Lower leg skin (tissue), 4 donors: ENCODE data around the gene DND1. TPM values are rescaled to one million over a fixed set of nuclear protein-coding genes. Genes with fewer than 3 reads are reported as not detected.
"Not testable (repeated sequence)": the region's sequence is repeated elsewhere in the genome, so short reads cannot be mapped to it uniquely, and the experiment has no call there.

ENCODE experiments used
- DNase-seq, 2 donors: peaks; one replicate each; pipeline ENCODE4 v3.0.0-alpha.2; 2019; ENCODE audit warnings: low spot score in 2 of 2
- H3K4me3 ChIP-seq: fragments of 200-600 bp; sonication (generic); 2 replicates; pipeline ENCODE4 v1.5.1; 2017; ENCODE audit warnings: mild to moderate bottlenecking, low read depth; ENCODE audit not compliant: poor library complexity, severe bottlenecking
- POLR2A ChIP-seq, 2 donors: fragments of 450-650 bp; IDR thresholded peaks; one replicate each; pipeline ENCODE4 v1.6.1; 2016 to 2017; ENCODE audit warnings: antibody characterized with exemption in 2 of 2, mild to moderate bottlenecking in 1 of 2, moderate library complexity in 1 of 2
- WGBS, 2 donors: methylation state at CpG; one replicate each; pipeline ENCODE4 v1.1.5; 2018; 5-methylcytosine and 5-hydroxymethylcytosine counted together
- intact Hi-C: fragments of 100-400 bp; cut with DNase I; formaldehyde crosslinking; loops from one replicate; pipeline ENCODE4 v1.15.0; 2023; ENCODE audit warnings: low total_unique reads
- total RNA-seq, 4 donors: library from RNA; depleted of rRNA; stranded (reverse); fragments of >200 nt; gene quantifications; one replicate each; pipeline ENCODE4 v1.1.0, GENCODE V29; 2016
- TF ChIP-seq, protein P1 (sequence below), 3 donors: fragments of 450-650 bp; IDR thresholded peaks; one replicate each; pipeline ENCODE4 v1.5.1; 2016; ENCODE audit warnings: antibody characterized with exemption in 3 of 3, mild to moderate bottlenecking in 3 of 3, moderate library complexity in 2 of 3

DND1 gene
- total RNA-seq = under 1 TPM; 0.49 to 0.94 (median 0.69) TPM

- no peak for DNase-seq
- TF ChIP-seq, protein P1, sequence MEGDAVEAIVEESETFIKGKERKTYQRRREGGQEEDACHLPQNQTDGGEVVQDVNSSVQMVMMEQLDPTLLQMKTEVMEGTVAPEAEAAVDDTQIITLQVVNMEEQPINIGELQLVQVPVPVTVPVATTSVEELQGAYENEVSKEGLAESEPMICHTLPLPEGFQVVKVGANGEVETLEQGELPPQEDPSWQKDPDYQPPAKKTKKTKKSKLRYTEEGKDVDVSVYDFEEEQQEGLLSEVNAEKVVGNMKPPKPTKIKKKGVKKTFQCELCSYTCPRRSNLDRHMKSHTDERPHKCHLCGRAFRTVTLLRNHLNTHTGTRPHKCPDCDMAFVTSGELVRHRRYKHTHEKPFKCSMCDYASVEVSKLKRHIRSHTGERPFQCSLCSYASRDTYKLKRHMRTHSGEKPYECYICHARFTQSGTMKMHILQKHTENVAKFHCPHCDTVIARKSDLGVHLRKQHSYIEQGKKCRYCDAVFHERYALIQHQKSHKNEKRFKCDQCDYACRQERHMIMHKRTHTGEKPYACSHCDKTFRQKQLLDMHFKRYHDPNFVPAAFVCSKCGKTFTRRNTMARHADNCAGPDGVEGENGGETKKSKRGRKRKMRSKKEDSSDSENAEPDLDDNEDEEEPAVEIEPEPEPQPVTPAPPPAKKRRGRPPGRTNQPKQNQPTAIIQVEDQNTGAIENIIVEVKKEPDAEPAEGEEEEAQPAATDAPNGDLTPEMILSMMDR (IDR thresholded peaks at IDR 0.05) = no peak
- no peak for TF ChIP-seq POLR2A (IDR thresholded peaks at IDR 0.05)
- 90 to 91% methylated on average over 44 to 45 of the region's 45 CpGs for whole genome bisulfite sequencing, 2 donors
- H3K4me3 ChIP-seq = no peak within 1 kb of the TSS
- intact Hi-C loops = no loop called here
Measured at GRCh38 chr5:140673187-140673976, at the start of gene DND1. TSS of gene DND1 (minus strand) at chr5:140673576. CDS start at chr5:140673542, 34 bp downstream.

GRCh38 chr5:140721395-140721794 lies 48.0 kb upstream of the DND1 start:
- intact Hi-C loops, H3K4me3 ChIP-seq, DNase-seq: not testable (repeated sequence)
- WGBS, 2 donors = 80 to 87% methylated on average over 5 of the region's 5 CpGs

- DNase-seq, intact Hi-C loops, H3K4me3 ChIP-seq: not testable (repeated sequence)
- 58 to 64% methylated on average over 6 of the region's 6 CpGs for WGBS, 2 donors
Measured at GRCh38 chr5:140720738-140721137, 47.4 kb upstream of the DND1 start.

- 83 to 84% methylated on average over 7 of the region's 7 CpGs for WGBS, 2 donors
- TF ChIP-seq, protein P1 (IDR thresholded peaks at IDR 0.05) = no peak
- TF ChIP-seq POLR2A (IDR thresholded peaks at IDR 0.05) = no peak
- DNase-seq = no peak
- intact Hi-C loops = no loop called here
- H3K4me3 ChIP-seq = no peak overlapping the region
Measured at GRCh38 chr5:140718266-140718592, 44.9 kb upstream of the DND1 start.

- H3K4me3 ChIP-seq, intact Hi-C loops, DNase-seq: not testable (repeated sequence)
- 96 to 97% methylated on average over 2 of the region's 2 CpGs for WGBS, 2 donors
Measured at GRCh38 chr5:140716238-140716637, 42.9 kb upstream of the DND1 start.

DNA sequence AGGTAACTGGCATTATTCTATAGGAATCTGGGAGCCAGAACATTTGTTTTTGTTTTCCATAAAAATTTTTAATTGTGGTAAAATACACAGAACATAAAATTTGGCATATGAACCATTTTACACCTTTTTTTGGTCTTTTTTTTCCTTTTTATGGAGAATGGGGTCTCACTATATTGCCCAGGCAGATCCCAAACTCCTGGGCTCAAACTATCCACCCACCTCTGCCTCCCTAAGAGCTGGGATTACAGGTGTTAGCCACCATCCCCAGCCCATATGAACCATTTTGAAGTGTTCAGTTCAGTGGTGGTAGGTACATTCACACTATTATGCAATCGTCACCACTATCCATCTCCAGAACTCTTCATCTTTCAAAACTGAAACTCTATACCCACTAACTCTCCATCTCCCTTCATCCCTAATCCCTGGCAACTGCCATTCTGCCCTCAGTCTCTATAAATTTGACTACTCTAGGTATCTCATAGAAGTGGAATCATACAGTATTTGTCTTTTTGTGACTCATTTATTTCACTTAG lies 40.3 kb upstream of the DND1 start:
- intact Hi-C loops = no loop called here
- WGBS, 2 donors = 90 to 93% methylated on average over 1 of the region's 1 CpG
- no peak for DNase-seq
- no peak overlapping the region for H3K4me3 ChIP-seq
- no peak for TF ChIP-seq POLR2A (IDR thresholded peaks at IDR 0.05)
- TF ChIP-seq, protein P1 (IDR thresholded peaks at IDR 0.05) = no peak

DNA sequence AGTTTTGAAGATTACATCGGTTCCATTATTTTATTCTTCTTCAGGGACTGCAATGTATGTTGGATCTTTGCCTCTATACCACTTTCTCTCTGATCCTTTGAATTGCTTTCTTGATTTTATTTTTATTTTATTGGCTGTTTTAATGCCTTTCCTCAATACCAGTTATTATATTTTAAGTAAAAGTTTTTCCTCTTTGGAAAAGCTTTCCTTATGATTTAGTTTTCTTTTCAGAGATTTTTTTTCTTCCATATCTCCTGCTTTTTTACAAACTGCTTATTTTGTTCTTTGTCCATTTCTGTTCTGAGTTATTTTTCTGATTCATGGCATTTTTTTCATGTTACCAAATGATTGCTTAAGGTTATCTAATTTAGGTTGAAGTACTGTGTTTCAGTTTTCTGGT lies 38.4 kb upstream of the DND1 start:
- intact Hi-C loops = no loop called here
- no peak for DNase-seq
- H3K4me3 ChIP-seq = no peak overlapping the region
- 68 to 88% methylated on average over 1 of the region's 1 CpG for WGBS, 2 donors
- TF ChIP-seq, protein P1 (IDR thresholded peaks at IDR 0.05) = no peak
- TF ChIP-seq POLR2A (IDR thresholded peaks at IDR 0.05) = no peak
